GM18526 (cell line): Measurements from ENCODE around the gene WWOX.

Source experiments
- POLR2A ChIP-seq: IDR thresholded peaks from 3 replicates; pipeline ENCODE4 v1.6.1; 2011; ENCODE audit not compliant: insufficient read length; ENCODE audit errors: extremely low read depth

Gene WWOX

GRCh38 chr16:79210607-79211006, 1111.2 kb downstream of the WWOX start:
- TF ChIP-seq POLR2A = no peak

- no peak for TF ChIP-seq POLR2A
These were observed 1112.1 kb downstream of the WWOX start for GRCh38 chr16:79211586-79211985.

- TF ChIP-seq POLR2A = no peak
These were observed 1112.8 kb downstream of the WWOX start for GRCh38 chr16:79212114-79212791.

GRCh38 chr16:79213214-79213613, 1113.8 kb downstream of the WWOX start:
- no peak for TF ChIP-seq POLR2A

GRCh38 chr16:79215289-79215688, 1115.8 kb downstream of the WWOX start:
- TF ChIP-seq POLR2A = no peak

- TF ChIP-seq POLR2A = no peak
These were observed 1118.0 kb downstream of the WWOX start for GRCh38 chr16:79217375-79218011.

GRCh38 chr16:79218351-79218750, 1118.9 kb downstream of the WWOX start:
- no peak for TF ChIP-seq POLR2A

- no peak for TF ChIP-seq POLR2A
These were observed 1129.9 kb downstream of the WWOX start for GRCh38 chr16:79229361-79229760.

GRCh38 chr16:79247386-79247785, 1147.9 kb downstream of the WWOX start:
- no peak for TF ChIP-seq POLR2A

- no peak for TF ChIP-seq POLR2A
These were observed 1148.9 kb downstream of the WWOX start for GRCh38 chr16:79248351-79248750.

- TF ChIP-seq POLR2A = no peak
These were observed 1151.1 kb downstream of the WWOX start for GRCh38 chr16:79250502-79251098.

GRCh38 chr16:79253100-79253631, 1153.7 kb downstream of the WWOX start:
- no peak for TF ChIP-seq POLR2A

- TF ChIP-seq POLR2A = no peak
These were observed 1158.6 kb downstream of the WWOX start for GRCh38 chr16:79257953-79258490.

- no peak for TF ChIP-seq POLR2A
These were observed 1162.1 kb downstream of the WWOX start for GRCh38 chr16:79261481-79261940.

- TF ChIP-seq POLR2A = no peak
These were observed 1162.6 kb downstream of the WWOX start for GRCh38 chr16:79261944-79262552.
